SK-N-MC (cell line): ENCODE measurements around the gene SMIM13.

ENCODE experiments used
- EZH2 ChIP-seq: fragments of 200-600 bp; sonication (generic); IDR thresholded peaks from one replicate; pipeline ENCODE4 v1.6.1; 2017; ENCODE audit warnings: antibody characterized with exemption
- POLR2AphosphoS5 ChIP-seq: IDR thresholded peaks from 2 replicates; pipeline ENCODE4 v1.6.1; 2012; ENCODE audit warnings: mild to moderate bottlenecking, low read depth, low read length, borderline replicate concordance

DNA sequence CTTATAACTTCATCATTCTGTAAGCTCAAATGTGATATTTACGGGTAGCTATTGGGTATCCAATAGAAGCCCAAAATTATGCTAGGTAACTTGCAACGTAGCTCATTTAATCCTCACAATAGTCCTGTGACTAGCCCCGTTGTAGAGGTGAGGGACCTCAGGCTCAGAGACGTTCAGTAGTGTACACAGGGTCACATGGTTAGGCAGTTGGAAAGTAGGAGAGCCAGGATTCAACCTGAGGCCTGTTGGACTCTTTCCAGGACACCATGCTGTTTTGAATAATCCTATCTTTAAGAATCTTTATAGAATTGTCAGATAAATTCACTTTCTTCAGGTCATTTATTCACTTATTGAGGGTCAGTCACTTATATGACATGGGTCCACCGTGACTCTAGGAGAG, 40.3 kb upstream of the SMIM13 start:
- TF ChIP-seq POLR2AphosphoS5 (no peak), EZH2 (no peak)
